IPS DF 6.9 (cell line): ENCODE data around the gene FNDC1.
A peak's percentile ranks its signal among the peaks of the same experiment; 100 is the strongest.

Source experiments
- DNase-seq: peaks from one replicate; pipeline ENCODE4 v3.0.0-alpha.2; 2013; ENCODE audit warnings: low read depth, low spot score
- H3K27ac ChIP-seq: one replicate; pipeline ENCODE4 v1.5.1; 2013; ENCODE audit warnings: low read length, control low read depth
- H3K27me3 ChIP-seq: 2 replicates; pipeline ENCODE4 v1.6.1; 2013; ENCODE audit warnings: mild to moderate bottlenecking, low read length; ENCODE audit not compliant: control insufficient read depth, insufficient read depth
- H3K36me3 ChIP-seq: 2 replicates; pipeline ENCODE4 v1.6.1; 2013; ENCODE audit warnings: low read length; ENCODE audit not compliant: control insufficient read depth, insufficient read depth
- H3K4me1 ChIP-seq: 2 replicates; pipeline ENCODE4 v1.6.1; 2013; ENCODE audit warnings: low read length; ENCODE audit not compliant: control insufficient read depth, insufficient read depth
- H3K4me3 ChIP-seq: 2 replicates; pipeline ENCODE4 v1.5.1; 2013; ENCODE audit warnings: mild to moderate bottlenecking, low read length
- H3K9me3 ChIP-seq: 2 replicates; pipeline ENCODE4 v1.6.1; 2013; ENCODE audit warnings: low read length, inconsistent platforms; ENCODE audit not compliant: control insufficient read depth, insufficient read depth
- whole genome bisulfite sequencing: extraction: QIAGEN DNeasy Blood & Tissue Kit; methylation state at CpG from one replicate; pipeline ENCODE4 v1.1.7; 2013; ENCODE audit warnings: mixed read lengths, missing lambda C conversion rate; ENCODE audit not compliant: insufficient read length, insufficient coverage; 5-methylcytosine and 5-hydroxymethylcytosine counted together

FNDC1 gene

GRCh38 chr6:159131709-159132108 lies 37.5 kb upstream of the FNDC1 start:
- no peak overlapping the region for H3K27ac ChIP-seq
- H3K4me1 ChIP-seq: peaks cover 1% of the 10 kb centered on the region
- no peaks in the 10 kb centered on the region for H3K27me3 ChIP-seq
- H3K36me3 ChIP-seq: no peaks in the 10 kb centered on the region
- WGBS: no CpG with 5 or more reads among the region's 6 CpGs
- no peaks in the 10 kb centered on the region for H3K9me3 ChIP-seq
- DNase-seq: no peak
- no peak overlapping the region for H3K4me3 ChIP-seq

- no CpG with 5 or more reads among the region's 15 CpGs for WGBS
- H3K9me3 ChIP-seq: no peaks in the 10 kb centered on the region
- no peak overlapping the region for H3K27ac ChIP-seq
- H3K4me1 ChIP-seq: peaks cover 1% of the 10 kb centered on the region
- H3K36me3 ChIP-seq: no peaks in the 10 kb centered on the region
- no peak overlapping the region for H3K4me3 ChIP-seq
- no peak for DNase-seq
- H3K27me3 ChIP-seq: no peaks in the 10 kb centered on the region
These were observed 36.5 kb upstream of the FNDC1 start for GRCh38 chr6:159132664-159133063.

- no peak overlapping the region for H3K27ac ChIP-seq
- WGBS: no CpG with 5 or more reads among the region's 9 CpGs
- H3K36me3 ChIP-seq: no peaks in the 10 kb centered on the region
- H3K27me3 ChIP-seq: no peaks in the 10 kb centered on the region
- H3K4me1 ChIP-seq: peaks cover 1% of the 10 kb centered on the region
- peak; percentile 79 for DNase-seq
- H3K9me3 ChIP-seq: no peaks in the 10 kb centered on the region
- no peak overlapping the region for H3K4me3 ChIP-seq
These were observed 34.4 kb upstream of the FNDC1 start for GRCh38 chr6:159134701-159135364.

- Histone ChIP-seq H3K9me3 (no peaks in the 10 kb centered on the region), H3K4me1 (peaks cover 1% of the 10 kb centered on the region; the same call in 1 of the 2 replicates), H3K27me3 (no peaks in the 10 kb centered on the region), H3K27ac (no peak overlapping the region), H3K4me3 (no peak overlapping the region), H3K36me3 (no peaks in the 10 kb centered on the region)
- WGBS: no CpG with 5 or more reads among the region's 5 CpGs
- DNase-seq: no peak
These were observed 31.5 kb upstream of the FNDC1 start for GRCh38 chr6:159137676-159138075.

- Histone ChIP-seq H3K4me1 (no peaks in the 10 kb centered on the region), H3K9me3 (no peaks in the 10 kb centered on the region), H3K27ac (no peak overlapping the region), H3K36me3 (no peaks in the 10 kb centered on the region), H3K27me3 (no peaks in the 10 kb centered on the region), H3K4me3 (no peak overlapping the region)
- DNase-seq: no peak
- no CpG with 5 or more reads among the region's 2 CpGs for WGBS
These were observed 26.7 kb upstream of the FNDC1 start for GRCh38 chr6:159142531-159142930.

- no peak for DNase-seq
- H3K36me3 ChIP-seq: no peaks in the 10 kb centered on the region
- whole genome bisulfite sequencing: no CpG with 5 or more reads among the region's 6 CpGs
- H3K27me3 ChIP-seq: no peaks in the 10 kb centered on the region
- H3K9me3 ChIP-seq: no peaks in the 10 kb centered on the region
- H3K4me1 ChIP-seq: no peaks in the 10 kb centered on the region
- no peak overlapping the region for H3K27ac ChIP-seq
- no peak overlapping the region for H3K4me3 ChIP-seq
These were observed 20.6 kb upstream of the FNDC1 start for GRCh38 chr6:159148641-159149040.

- no CpG with 5 or more reads among the region's 8 CpGs for WGBS
- no peaks in the 10 kb centered on the region for H3K9me3 ChIP-seq
- H3K4me1 ChIP-seq: no peaks in the 10 kb centered on the region
- H3K27ac ChIP-seq: no peak overlapping the region
- H3K4me3 ChIP-seq: no peak overlapping the region
- H3K27me3 ChIP-seq: no peaks in the 10 kb centered on the region
- no peak for DNase-seq
- no peaks in the 10 kb centered on the region for H3K36me3 ChIP-seq
These were observed 19.6 kb upstream of the FNDC1 start for GRCh38 chr6:159149641-159150040.

- H3K27ac ChIP-seq: no peak overlapping the region
- no peaks in the 10 kb centered on the region for H3K4me1 ChIP-seq
- H3K9me3 ChIP-seq: no peaks in the 10 kb centered on the region
- no peak overlapping the region for H3K4me3 ChIP-seq
- no peaks in the 10 kb centered on the region for H3K36me3 ChIP-seq
- no peak for DNase-seq
- WGBS: no CpG with 5 or more reads among the region's 7 CpGs
- no peaks in the 10 kb centered on the region for H3K27me3 ChIP-seq
These were observed 17.8 kb upstream of the FNDC1 start for GRCh38 chr6:159151266-159151855.

- Histone ChIP-seq H3K36me3 (no peaks in the 10 kb centered on the region), H3K4me1 (no peaks in the 10 kb centered on the region), H3K4me3 (no peak overlapping the region), H3K27me3 (no peaks in the 10 kb centered on the region), H3K9me3 (no peaks in the 10 kb centered on the region), H3K27ac (no peak overlapping the region)
- DNase-seq: no peak
- WGBS: no CpG with 5 or more reads among the region's 1 CpG
These were observed 17.2 kb upstream of the FNDC1 start for GRCh38 chr6:159152041-159152440.

GRCh38 chr6:159152782-159153181 lies 16.4 kb upstream of the FNDC1 start:
- no peaks in the 10 kb centered on the region for H3K36me3 ChIP-seq
- H3K27ac ChIP-seq: no peak overlapping the region
- H3K9me3 ChIP-seq: no peaks in the 10 kb centered on the region
- no peaks in the 10 kb centered on the region for H3K27me3 ChIP-seq
- DNase-seq: no peak
- no peaks in the 10 kb centered on the region for H3K4me1 ChIP-seq
- WGBS: no CpG with 5 or more reads among the region's 2 CpGs
- H3K4me3 ChIP-seq: no peak overlapping the region

- H3K4me3 ChIP-seq: no peak overlapping the region
- no peaks in the 10 kb centered on the region for H3K9me3 ChIP-seq
- WGBS: no CpG with 5 or more reads among the region's 2 CpGs
- no peaks in the 10 kb centered on the region for H3K36me3 ChIP-seq
- no peaks in the 10 kb centered on the region for H3K4me1 ChIP-seq
- no peak overlapping the region for H3K27ac ChIP-seq
- DNase-seq: no peak
- H3K27me3 ChIP-seq: no peaks in the 10 kb centered on the region
These were observed 13.5 kb upstream of the FNDC1 start for GRCh38 chr6:159155679-159156078.
